Measurements from ENCODE around the gene NABP1. TPM values are rescaled to one million over a fixed set of nuclear protein-coding genes. Genes with fewer than 3 reads are reported as not detected.

Gene NABP1
- total and polyA plus RNA-seq, 4 donors, result 3.6 to 35.5 (median 18.4) TPM

- Histone ChIP-seq H3K4me3 (ENCODE audit: low read depth in 1 of 3, low read length in 3 of 3) (no peak overlapping the region), H3K9ac (ENCODE audit: low read depth in 1 of 2, low read length in 2 of 2) (no peak overlapping the region), H3K36me3 (ENCODE audit: control insufficient read depth in 4 of 4, insufficient read depth in 3 of 4, low read depth in 1 of 4, low read length in 3 of 4) (no peaks in the 10 kb centered on the region), H3K27ac (ENCODE audit: low read depth in 1 of 2, low read length in 2 of 2) (no peak overlapping the region), H3K9me3 (ENCODE audit: control insufficient read depth in 4 of 4, low read length in 3 of 4) (no peaks in the 10 kb centered on the region), H3K27me3 (ENCODE audit: control insufficient read depth in 4 of 4, insufficient read depth in 4 of 4, low read length in 3 of 4) (no peaks in the 10 kb centered on the region), H3K4me1 (ENCODE audit: control insufficient read depth in 4 of 4, insufficient read depth in 4 of 4, low read length in 3 of 4) (no peaks in the 10 kb centered on the region)
- TF ChIP-seq CTCF (IDR thresholded peaks at IDR 0.05; ENCODE audit: low read depth, low read length, missing input control) (no peak), HNF4G (IDR thresholded peaks at IDR 0.05) (no peak), RXRA (IDR thresholded peaks at IDR 0.05) (no peak)
- no peak for DNase-seq (ENCODE audit: low spot score)
Measured at GRCh38 chr2:191696966-191697365, 19.0 kb downstream of the NABP1 start.

GRCh38 chr2:191697870-191698269, 19.9 kb downstream of the NABP1 start:
- Histone ChIP-seq H3K27ac (ENCODE audit: low read depth in 1 of 2, low read length in 2 of 2) (no peak overlapping the region), H3K36me3 (ENCODE audit: control insufficient read depth in 4 of 4, insufficient read depth in 3 of 4, low read depth in 1 of 4, low read length in 3 of 4) (no peaks in the 10 kb centered on the region), H3K4me1 (ENCODE audit: control insufficient read depth in 4 of 4, insufficient read depth in 4 of 4, low read length in 3 of 4) (no peaks in the 10 kb centered on the region), H3K4me3 (ENCODE audit: low read depth in 1 of 3, low read length in 3 of 3) (no peak overlapping the region), H3K9me3 (ENCODE audit: control insufficient read depth in 4 of 4, low read length in 3 of 4) (no peaks in the 10 kb centered on the region), H3K9ac (ENCODE audit: low read depth in 1 of 2, low read length in 2 of 2) (no peak overlapping the region), H3K27me3 (ENCODE audit: control insufficient read depth in 4 of 4, insufficient read depth in 4 of 4, low read length in 3 of 4) (no peaks in the 10 kb centered on the region)
- no peak for DNase-seq (ENCODE audit: low spot score)
- WGBS, result 94% methylated on average over 3 of the region's 3 CpGs
- TF ChIP-seq RAD21 (IDR thresholded peaks at IDR 0.05) (no peak), JUND (IDR thresholded peaks at IDR 0.05) (no peak), SP1 (IDR thresholded peaks at IDR 0.05) (no peak), RXRA (IDR thresholded peaks at IDR 0.05) (no peak), YY1 (IDR thresholded peaks at IDR 0.05) (no peak), FOXA1 (IDR thresholded peaks at IDR 0.05) (no peak), EGR1 (IDR thresholded peaks at IDR 0.05; ENCODE audit: low read depth in 2 of 2) (no peak), FOXA2 (IDR thresholded peaks at IDR 0.05) (no peak), REST (IDR thresholded peaks at IDR 0.05) (no peak), HNF4A (conservative IDR thresholded peaks at IDR 0.05) (no peak), HNF4G (IDR thresholded peaks at IDR 0.05) (no peak), ZBTB33 (IDR thresholded peaks at IDR 0.05) (no peak), NR2F2 (IDR thresholded peaks at IDR 0.05) (no peak)
